ENCODE data around the gene CHST9.
"Not testable (repeated sequence)": the region's sequence is repeated elsewhere in the genome, so short reads cannot be mapped to it uniquely, and the experiment has no call there.

The CHST9 gene

DNA sequence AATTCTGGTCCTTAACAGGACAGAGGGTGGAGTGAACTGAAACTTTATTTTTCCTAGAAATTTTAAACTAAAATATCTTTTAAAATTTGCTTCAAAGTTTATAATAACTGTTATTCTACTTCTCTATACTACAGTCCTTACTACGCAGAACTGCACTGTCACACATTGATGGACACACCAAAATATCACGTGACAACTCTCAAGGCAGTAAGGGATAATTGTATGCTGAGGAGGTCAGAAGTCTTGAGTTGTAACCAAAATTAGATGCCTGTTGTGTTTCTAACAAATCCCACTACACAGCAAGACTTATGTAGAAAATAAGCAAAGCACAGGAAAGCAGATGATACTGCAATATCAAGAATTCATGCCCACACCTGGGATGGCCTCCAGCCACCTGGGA lies 76.3 kb downstream of the CHST9 start:
- in situ Hi-C loops (cut with HindIII; ENCODE audit: low sequenced_read_pairs), result no loop called here

DNA sequence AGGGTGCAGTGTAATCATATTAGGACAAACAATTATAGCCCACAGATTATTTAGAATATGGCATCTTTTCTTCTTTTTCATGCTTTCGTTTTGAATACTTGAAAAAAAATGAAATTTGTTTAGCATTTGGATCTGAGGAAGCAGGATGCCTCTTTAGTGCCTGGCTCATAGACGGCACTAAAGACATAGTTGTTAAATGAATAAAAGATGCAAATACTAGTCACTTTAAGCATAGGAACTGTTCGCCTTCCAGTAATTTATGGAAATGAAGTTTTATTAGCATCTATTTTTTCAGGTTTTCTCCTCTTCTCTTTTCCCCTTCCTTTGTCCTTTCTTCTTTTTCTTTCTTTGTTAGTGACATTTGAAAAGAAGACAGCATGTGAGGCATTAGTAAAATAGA lies 80.4 kb downstream of the CHST9 start:
- in situ Hi-C loops (cut with HindIII; ENCODE audit: low sequenced_read_pairs), result no loop called here

DNA sequence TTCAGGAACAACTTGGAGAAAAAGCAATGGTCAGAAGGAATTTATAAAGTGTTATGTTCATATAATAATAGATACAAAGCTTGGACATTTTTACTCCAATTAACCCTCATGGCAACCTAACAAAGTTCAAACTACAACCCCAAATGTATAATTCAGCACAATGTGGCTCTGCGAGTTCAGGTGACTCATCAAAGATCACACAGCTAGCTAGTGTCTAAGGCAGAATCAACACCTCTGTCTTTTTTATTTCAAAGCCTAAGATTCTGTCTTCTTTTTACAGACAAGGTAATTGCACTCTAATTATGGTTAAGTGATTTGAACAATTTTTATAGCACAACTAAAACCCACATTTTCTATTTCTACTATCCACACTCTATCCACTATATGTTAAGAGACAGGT lies 90.5 kb downstream of the CHST9 start:
- in situ Hi-C loops (cut with HindIII; ENCODE audit: low sequenced_read_pairs), result no loop called here

DNA sequence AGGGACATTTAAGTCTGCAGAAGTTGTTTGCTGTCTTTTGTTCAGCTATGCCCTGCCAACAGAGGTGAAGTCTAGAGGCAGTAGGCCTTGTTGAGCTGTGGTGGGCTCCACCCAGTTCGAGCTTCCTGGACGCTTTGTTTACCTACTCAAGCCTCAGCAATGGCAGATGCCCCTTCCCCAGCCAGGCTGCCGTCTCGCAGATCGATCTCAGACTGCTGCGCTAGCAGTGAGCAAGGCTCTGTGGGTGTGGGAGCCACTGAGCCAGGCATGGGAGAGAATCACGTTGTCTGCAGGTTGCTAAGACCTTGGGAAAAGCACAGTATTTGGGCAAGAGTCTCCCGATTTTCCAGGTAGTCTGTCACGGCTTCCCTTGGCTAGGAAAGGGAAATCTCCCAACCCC lies 91.8 kb downstream of the CHST9 start:
- in situ Hi-C loops (cut with HindIII; ENCODE audit: low sequenced_read_pairs), result not testable (repeated sequence)

DNA sequence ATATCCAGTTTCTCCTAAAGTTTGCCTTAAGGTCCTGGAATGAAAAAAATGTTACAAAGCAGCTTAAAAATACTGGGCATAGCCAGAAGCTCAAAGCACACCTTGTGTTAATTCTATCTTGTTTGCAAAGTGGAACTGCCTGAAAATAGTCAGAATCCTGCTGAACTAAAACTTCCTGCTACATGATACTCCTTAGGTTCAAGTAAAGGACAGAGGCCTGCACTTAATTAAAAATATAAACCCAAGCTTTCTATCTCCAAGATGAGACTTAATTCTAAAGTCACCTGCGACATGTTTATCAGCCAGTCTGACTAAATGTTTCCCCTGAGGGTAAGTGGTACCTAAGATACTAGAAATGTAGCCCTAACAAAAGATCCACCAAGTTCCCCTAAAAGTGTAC lies 103.4 kb downstream of the CHST9 start:
- in situ Hi-C loops (cut with HindIII; ENCODE audit: low sequenced_read_pairs), result no loop called here

DNA sequence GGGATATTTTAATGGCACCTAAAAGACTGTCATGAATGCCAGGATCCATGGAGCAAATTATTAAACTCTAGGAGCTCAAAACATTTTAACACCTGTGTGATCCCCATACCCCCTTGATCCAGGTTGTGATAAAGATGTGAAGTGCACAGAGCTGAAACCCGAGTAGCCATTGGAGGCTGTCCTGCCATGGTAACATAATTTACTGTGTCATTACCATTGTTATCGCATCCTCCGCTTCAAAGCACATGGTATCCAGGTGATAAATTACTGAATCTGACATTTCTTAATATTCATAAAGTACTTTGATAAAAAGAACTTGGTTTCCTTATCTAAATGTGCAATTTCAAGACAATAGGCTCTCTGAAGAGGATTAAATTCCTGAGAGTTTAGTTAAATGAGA lies 109.3 kb downstream of the CHST9 start:
- in situ Hi-C loops (cut with HindIII; ENCODE audit: low sequenced_read_pairs), result no loop called here

DNA sequence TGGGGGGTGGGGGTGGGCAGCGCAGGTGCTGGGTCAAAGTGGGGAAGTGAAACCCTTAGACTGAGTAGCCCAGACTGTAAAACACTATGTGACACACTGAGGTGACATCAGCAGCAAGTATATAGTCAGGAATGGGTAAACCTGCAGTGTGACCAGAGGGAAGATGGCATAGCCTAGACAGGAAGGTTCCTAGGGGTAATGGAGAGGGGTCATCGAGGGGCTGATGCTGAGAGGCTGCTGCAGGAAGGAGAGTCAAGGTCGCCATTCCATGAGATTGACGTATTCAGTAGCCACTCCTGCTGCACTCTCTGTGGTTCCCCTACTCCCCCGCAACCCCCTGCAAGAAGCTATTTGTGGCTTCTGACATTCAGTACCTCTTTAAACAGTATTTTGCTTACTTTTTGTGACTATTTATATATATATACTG lies 111.7 kb downstream of the CHST9 start:
- in situ Hi-C loops (cut with HindIII; ENCODE audit: low sequenced_read_pairs), result no loop called here

DNA sequence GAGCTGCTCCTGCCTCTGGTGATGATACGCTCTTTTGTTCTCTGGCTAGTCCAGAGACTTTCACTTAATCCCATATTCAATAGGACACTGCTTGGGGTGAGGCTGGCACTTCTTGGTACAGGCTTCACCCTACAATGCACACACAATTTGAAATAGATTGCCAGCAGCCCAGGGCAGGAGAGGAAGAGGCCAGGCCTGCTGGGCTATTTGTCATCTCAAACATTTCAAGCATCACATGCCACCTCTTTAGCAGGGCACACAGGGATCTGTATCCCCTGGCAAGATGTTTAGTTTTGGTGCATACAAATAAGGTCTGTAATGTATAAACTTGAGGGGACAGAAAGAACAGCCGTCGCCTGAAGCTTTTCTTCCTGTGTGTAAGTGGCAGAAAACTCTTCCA lies 120.4 kb downstream of the CHST9 start:
- in situ Hi-C loops (cut with HindIII; ENCODE audit: low sequenced_read_pairs), result no loop called here

DNA sequence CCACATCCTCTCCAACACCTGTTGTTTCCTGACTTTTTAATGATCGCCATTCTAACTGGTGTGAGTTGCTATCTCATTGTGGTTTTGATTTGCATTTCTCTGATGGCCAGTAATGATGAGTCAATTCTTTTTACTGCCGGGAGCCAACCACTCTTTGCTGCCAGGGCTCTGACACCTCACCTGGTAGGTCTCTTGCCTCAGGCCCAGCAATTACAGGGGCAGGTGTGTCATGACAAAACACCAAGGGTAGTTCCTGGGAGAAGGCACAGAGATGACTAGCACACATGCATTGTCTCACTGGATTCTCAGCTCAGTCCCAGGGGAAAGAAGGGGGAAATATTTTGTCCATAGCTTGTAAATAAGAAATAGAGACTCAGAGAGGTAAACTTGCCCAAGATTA lies 122.3 kb downstream of the CHST9 start:
- in situ Hi-C loops (cut with HindIII; ENCODE audit: low sequenced_read_pairs), result no loop called here

DNA sequence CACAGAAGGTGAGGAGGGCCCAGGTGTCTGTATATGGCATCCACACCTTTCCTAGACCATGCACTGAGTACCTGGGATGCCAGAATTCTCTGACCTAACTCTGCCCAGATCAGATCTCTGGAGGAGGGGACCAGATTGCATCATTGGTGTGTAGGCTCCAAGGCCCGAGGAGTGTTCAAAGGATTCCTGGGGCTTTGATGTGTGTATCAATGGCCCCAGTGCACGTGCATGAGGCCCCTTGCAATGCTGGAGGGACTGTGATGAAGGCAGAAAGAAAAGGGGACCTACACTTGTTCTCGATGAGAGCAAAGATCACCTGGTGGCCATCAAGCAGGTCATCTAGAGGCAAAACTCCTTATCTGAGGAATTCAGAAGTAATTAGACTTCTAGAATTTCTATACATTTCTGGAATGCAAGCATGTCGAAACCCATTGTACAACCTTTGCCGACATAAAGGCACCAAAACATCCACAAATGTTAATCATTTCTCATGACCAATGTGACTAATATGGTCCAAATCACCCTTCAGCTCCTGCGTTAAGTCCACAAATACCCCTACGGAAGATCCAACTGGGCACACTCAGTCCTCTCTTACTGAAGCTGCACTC lies 123.5 kb downstream of the CHST9 start:
- in situ Hi-C loops (cut with HindIII; ENCODE audit: low sequenced_read_pairs), result no loop called here

DNA sequence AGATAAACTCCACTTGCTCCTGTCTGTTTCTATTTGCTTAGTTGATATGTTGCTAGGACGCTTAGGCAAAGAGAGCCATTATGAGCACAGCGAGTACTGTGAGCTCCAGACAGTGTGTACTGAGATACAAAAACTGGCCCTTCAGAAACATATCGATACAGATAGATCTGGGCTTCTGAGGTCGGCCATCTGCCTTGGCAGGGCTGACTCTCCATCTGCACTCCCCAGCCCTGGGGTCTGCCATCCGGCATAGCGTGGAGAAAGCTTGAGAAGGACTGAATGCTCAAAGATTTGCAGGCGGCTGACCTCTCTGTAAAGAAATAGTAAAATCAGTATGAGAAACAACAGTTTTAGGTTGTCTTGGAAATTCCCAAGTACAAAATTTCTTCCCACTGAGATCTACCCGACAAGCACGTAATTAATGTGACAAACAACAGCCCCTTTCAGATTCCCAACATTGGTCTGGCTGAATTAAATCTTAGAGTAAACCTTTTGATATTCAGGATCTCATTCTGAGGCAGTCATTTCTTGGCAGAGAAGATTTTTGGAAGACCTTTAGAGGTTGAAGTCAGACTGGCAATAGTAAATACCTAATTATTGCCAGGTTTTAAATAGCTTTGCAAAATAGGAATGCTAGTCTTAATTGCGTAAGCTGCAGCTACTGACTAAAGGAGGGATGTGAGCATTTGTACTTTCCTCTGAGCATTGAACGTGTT lies 127.4 kb downstream of the CHST9 start:
- in situ Hi-C loops (cut with HindIII; ENCODE audit: low sequenced_read_pairs), result no loop called here

DNA sequence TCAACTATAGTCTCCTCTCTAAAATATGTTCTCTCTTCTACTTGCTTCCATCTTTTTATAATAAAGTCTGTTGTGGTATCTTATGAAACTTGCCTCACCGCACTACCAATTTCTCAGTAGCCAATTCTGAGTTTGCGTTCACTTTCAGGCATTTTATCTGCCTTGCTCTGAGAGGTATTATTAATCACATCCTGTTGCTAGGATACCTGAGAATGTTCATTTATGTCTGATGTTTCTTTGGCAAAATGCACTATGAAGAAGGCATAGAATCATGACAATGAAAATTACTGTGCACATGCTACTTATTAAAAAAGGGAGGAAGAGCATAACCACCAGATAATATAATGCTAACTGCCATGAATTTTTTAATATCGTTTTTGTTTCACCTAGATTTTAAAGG lies 130.2 kb downstream of the CHST9 start:
- in situ Hi-C loops (cut with HindIII; ENCODE audit: low sequenced_read_pairs), result no loop called here

DNA sequence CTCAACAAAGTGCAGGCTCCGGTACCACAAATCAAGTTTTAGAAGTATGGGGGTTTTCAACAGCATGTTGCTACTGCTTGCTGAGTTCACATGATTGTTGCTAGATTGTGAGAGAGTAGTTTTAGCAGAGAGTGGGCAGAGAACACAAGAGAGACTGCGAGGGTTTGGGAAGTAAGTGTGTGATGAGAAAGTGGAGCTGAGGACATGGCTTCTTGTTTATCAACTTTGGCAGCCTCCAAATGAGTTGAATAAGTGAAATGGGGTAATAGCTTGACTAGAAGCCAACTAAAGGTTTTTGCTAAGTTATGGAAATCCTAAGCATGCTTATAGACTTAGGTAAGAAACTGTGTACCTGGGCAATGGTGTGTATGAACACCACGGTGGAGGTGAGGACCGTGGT lies 135.1 kb downstream of the CHST9 start:
- in situ Hi-C loops (cut with HindIII; ENCODE audit: low sequenced_read_pairs), result no loop called here

DNA sequence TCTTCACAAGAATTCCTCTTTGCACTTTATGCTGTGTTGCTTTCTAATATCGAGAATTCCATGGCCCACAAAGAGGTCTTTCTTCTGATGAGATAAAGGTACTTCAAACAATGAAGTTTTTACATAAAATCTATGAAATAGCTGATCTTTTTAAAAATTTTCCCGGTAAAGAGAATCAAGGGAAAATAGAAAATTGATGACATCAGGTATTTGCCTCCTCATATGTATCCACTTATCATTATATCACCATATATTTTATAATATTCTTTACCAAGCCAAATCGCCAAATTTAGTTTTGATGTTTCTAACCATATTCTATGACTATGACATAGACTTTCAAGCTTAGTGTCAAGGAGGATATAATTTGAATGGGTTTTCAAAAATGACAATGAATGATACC lies 139.8 kb downstream of the CHST9 start:
- in situ Hi-C loops (cut with HindIII; ENCODE audit: low sequenced_read_pairs), result no loop called here

DNA sequence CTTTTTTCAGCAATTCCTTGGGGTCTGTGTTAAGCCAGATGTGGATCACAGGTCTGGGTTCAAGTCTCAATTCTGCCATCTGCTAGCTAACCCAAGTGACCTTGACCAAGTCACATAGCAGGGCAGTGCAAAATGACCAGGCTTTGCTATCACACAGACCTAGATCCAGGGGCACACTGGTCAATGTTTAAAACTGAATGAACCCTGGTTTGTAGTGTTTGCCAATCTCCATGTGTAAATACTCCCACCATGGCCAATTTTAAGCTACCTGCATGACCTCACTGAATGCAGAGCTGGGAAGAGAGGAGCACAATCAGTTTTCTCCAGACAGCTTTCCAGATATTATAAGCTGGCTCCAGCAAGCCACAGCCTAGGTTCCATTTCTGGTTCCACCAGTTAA lies 142.9 kb downstream of the CHST9 start:
- in situ Hi-C loops (cut with HindIII; ENCODE audit: low sequenced_read_pairs), result no loop called here

DNA sequence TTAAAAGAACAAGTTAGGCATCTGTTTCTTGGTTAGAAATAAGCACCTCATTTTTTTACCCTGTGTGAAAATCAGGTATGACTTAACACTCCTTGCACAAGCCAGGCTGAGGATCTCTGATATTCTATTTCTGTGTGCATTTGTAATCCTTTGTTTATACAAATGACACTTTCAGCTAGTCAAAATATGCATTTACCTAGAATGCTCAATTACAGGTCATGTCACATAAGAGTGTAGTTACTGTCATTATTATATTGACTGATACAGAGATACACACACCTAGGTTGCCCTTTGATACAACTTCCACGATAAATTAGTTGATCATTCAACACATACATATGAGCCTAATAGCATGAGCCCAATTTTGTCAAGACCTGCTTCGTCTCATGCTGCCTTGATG lies 144.3 kb downstream of the CHST9 start:
- in situ Hi-C loops (cut with HindIII; ENCODE audit: low sequenced_read_pairs), result no loop called here

DNA sequence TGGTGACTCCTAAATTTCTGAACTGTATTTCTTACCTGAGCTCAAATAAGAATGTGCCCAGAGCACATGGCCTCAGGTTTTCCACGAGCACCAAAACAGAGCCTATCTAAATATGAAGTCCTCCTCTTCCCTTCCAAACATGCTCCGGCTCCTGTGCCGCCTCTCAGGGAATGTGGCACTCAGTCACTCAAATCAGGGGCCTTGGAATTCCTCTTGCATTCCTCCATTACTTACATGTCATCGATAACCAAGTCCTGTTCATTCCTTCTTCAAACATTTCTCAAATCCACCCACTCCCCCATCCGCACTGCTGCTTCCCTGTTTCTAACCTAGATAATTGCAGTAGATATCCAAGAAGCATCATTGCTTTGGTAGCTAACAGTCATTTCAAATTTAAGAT lies 151.4 kb downstream of the CHST9 start:
- in situ Hi-C loops (cut with HindIII; ENCODE audit: low sequenced_read_pairs), result no loop called here

DNA sequence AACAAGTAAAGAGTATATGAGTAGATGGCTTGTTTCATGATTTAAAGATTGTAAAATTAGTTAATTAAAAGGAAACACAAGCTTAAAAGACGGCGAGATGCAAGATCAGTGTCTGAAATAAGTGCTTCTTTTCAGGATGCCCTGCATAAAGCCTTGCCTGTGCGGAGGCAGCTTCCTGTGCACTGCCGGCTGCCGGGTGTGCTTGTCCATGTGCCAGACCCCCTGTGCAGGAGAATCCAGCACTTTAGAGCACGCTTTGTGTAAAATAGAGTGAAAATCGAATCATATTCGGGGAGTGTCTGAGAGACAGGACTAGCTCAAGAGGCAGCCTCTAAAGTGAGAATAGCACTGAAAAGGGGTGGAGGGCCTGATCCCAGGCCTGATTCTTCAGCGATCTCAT lies 154.7 kb downstream of the CHST9 start:
- in situ Hi-C loops (cut with HindIII; ENCODE audit: low sequenced_read_pairs), result no loop called here

DNA sequence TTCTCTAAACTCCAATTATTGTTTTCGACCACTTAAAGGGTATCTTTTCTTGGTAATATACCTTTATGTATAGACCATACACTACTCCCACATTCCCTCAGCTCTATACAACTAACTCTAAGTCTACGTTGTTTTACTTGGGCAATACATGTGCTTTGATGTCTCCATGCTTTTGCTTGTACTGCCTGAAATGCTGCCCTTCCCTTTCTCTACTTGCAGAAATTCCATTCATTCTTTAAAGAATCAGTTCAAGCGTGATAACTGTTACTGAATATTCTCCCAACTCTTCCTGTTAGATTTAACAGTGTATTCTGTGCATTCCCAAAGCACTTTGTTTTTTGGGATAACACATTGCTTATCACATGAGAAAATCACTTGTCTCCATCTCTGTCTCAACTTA lies 162.6 kb downstream of the CHST9 start:
- in situ Hi-C loops (cut with HindIII; ENCODE audit: low sequenced_read_pairs), result no loop called here

DNA sequence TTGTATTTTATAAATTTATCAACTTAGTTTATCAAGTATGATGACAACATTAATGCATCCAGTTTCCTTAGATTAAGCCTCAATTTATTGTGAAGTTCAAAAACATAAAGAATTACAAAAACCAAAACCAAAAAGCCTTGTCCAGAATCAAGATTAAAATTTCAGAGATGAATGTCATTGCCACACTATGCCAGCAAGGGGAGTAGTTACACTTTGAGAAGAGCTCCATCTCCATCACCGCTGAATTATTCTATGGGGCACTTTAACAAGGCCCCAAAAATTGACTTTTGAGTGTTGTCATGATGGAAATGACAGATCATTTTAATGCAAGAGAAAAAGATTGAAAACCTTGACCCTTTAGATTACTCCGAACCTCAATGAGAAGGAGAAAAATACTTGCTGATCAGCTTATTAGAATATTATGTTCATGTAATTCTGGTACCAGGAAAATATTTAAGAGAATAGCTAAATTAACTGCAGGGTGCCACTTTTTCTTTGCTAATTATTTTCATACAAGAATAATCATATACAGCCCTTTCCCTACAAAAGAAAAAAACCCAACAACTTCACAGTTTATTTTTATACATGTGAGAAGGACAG lies 167.1 kb downstream of the CHST9 start:
- in situ Hi-C loops (cut with HindIII; ENCODE audit: low sequenced_read_pairs), result no loop called here

DNA sequence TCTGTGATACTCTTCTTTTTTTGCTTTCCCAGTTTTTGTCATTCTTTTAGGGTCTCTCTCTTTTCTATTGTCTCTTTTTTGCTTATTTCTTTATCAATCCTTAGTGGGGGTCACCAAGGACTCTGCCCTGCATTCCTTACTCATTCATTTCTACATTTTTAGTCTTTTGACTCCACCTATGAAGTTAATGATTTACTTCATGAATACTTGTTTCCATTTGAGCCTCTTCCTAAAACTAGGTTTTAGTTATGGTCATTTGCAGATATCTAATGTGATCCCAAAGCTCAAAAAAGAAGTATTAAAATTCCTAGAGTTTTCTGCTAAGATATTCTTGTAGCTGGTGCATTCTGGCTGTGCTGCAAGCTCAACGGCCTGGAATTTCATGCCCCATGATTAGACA lies 170.3 kb downstream of the CHST9 start:
- in situ Hi-C loops (cut with HindIII; ENCODE audit: low sequenced_read_pairs), result no loop called here

DNA sequence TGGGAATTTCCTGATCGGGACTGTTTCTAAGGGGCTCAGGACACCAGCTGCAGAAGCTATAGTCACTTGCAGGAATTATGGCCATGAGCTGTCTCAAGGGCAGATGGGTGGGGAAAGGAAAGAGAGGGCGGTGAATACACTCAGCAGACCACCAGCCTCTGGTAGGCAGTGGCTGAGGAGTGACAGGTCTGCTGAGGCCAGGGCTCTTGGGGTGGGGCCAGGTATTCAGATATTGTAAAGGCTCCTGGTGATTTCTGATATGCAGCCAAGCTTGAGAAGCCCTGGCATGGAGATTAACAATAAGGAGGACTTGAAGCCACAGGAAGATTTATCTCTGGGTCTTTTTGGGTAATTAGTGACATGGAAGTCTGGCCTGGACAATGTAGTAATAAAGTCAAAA lies 174.3 kb downstream of the CHST9 start:
- in situ Hi-C loops (cut with HindIII; ENCODE audit: low sequenced_read_pairs), result no loop called here

DNA sequence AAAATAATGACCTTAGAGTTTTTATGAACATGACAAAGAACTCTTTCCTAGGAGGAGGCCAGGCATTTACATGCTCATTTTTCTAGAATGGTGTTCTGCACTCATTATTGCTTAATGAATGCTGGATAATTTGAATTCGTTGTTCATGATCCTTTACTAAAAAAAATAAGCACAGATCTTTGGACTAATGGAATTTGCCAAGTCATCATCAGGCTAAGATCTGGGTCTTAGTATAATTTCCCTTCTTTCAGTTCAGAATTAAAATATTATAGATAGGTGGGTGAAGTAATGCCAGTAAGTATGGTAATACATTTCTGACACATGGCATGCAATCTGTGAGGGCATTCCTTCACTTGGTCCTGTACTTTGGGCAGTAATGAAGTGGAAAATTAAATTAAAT lies 175.8 kb downstream of the CHST9 start:
- in situ Hi-C loops (cut with HindIII; ENCODE audit: low sequenced_read_pairs), result no loop called here
